Breast epithelium (tissue), 3 donors: ENCODE measurements around the gene DDX31.

ENCODE experiments used
- POLR2A ChIP-seq: fragments of 450-650 bp; IDR thresholded peaks from one replicate; pipeline ENCODE4 v1.6.1; 2016; ENCODE audit warnings: antibody characterized with exemption, mild to moderate bottlenecking, moderate library complexity
- TF ChIP-seq, protein P1 (sequence below), 3 donors: fragments of 450-650 bp; IDR thresholded peaks; one replicate each; pipeline ENCODE4 v1.5.1; 2016 to 2017; ENCODE audit warnings: antibody characterized with exemption in 3 of 3, mild to moderate bottlenecking in 3 of 3, moderate library complexity in 3 of 3

DNA sequence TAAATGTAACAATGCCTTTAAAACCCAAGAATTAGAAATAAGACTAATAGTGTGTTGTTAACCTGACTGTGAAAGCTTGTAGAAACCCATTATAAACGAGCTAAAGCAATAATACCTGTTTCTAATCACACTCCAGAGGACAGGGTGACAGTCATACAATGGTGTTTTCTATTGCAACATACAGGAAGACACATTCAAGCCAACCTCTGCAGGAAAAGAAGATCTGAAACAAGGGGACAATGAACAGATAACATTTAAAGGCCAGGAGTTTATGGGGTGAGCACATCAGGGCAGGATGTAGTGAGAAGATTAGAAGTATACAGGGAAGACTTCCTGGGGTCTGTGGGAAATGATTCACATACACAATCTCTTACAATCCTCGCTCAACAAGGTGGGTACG, 73.6 kb downstream of the DDX31 start:
- TF ChIP-seq, protein P1, sequence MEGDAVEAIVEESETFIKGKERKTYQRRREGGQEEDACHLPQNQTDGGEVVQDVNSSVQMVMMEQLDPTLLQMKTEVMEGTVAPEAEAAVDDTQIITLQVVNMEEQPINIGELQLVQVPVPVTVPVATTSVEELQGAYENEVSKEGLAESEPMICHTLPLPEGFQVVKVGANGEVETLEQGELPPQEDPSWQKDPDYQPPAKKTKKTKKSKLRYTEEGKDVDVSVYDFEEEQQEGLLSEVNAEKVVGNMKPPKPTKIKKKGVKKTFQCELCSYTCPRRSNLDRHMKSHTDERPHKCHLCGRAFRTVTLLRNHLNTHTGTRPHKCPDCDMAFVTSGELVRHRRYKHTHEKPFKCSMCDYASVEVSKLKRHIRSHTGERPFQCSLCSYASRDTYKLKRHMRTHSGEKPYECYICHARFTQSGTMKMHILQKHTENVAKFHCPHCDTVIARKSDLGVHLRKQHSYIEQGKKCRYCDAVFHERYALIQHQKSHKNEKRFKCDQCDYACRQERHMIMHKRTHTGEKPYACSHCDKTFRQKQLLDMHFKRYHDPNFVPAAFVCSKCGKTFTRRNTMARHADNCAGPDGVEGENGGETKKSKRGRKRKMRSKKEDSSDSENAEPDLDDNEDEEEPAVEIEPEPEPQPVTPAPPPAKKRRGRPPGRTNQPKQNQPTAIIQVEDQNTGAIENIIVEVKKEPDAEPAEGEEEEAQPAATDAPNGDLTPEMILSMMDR (IDR thresholded peaks at IDR 0.05): no peak
- no peak for TF ChIP-seq POLR2A
